HG03558 (cell line): ENCODE results near the gene DNAH2.

Source experiments
- ATAC-seq: cut with Tn5 transposase; IDR thresholded peaks from one replicate; pipeline ENCODE4 v1.9.1; 2021; ENCODE audit warnings: moderate number of reproducible peaks; ENCODE audit not compliant: unreplicated experiment; ENCODE audit errors: extremely low read depth

Gene DNAH2

DNA sequence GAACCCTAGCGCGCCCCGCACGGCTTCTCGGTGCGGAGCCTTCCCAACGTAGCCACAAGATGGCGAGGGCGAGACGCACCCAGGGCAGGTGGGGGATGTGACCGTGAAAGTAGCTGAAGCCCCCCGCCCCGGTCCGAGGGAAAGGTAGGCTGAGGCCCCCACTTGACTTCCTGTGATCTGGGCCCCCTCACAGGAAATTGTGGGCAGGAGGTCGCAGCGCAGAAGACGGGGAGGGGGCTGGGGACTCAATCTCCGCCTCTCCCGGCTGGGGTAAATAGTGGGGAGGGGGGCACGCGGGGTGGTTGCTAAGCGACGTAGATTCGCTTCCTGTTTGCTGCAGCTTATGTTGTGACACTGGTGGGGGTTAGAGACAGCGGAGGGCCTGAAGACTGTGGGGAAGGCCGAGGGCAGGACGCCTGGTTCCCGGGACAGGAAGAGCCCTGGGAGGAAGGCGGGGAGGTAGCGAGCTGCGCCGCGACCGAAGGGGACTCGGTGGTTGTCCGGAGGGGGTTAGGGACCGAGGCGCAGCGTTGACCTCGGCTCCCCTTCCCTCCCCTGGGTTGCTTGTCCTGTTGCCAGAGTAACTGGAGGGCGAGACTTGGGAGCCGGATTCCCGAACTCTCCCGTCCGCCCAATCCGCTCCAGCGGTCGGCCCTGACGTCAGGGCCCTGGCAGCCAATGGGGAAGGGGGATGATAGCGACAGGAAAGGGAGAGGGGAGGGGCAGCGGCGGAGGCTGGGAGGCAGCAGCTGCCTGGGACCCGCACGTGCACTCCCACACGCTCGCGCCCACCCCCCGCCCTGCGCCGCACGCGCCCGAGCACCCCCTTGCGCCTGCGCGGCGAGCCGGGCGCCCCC lies 117.6 kb downstream of the DNAH2 start:
- ATAC-seq = no peak

DNA sequence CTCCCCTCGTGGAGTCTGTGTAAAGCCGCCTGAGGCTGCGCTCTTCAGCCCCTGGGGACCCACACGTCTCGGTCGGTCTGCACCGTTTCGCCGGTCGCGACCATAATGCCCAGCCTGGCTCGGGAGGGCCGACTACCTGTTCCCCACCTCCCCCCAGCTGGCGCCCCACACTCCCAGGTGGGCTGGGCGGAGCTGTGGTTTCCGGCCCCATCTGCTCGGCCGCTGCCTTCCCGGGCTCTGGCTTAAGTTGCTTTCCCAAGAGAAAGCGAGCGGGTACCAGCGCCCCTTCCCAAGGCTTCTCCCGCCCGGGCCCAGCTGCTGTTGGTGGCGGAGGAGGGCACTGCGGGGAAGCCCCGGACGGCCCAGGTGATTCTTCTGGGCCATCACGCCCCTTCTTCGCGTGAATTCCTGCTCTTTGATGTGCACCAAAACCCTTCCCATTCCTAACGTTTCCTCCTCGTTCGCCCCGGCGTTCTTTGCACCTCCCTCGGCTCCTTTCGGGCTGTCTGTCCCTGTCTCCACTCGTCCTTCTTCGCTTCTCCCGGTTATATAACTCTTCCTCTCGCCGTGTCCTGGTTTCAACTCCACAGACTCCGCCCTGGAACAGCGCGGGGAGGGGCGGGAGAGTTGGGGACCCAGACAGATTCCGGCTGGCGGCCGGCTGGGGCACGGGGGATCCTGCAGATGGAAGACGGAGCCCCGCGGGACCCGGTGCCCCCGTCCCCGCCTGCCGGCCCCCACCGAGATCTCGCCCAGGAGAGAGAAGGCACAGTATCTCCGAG lies 118.5 kb downstream of the DNAH2 start:
- ATAC-seq = no peak

DNA sequence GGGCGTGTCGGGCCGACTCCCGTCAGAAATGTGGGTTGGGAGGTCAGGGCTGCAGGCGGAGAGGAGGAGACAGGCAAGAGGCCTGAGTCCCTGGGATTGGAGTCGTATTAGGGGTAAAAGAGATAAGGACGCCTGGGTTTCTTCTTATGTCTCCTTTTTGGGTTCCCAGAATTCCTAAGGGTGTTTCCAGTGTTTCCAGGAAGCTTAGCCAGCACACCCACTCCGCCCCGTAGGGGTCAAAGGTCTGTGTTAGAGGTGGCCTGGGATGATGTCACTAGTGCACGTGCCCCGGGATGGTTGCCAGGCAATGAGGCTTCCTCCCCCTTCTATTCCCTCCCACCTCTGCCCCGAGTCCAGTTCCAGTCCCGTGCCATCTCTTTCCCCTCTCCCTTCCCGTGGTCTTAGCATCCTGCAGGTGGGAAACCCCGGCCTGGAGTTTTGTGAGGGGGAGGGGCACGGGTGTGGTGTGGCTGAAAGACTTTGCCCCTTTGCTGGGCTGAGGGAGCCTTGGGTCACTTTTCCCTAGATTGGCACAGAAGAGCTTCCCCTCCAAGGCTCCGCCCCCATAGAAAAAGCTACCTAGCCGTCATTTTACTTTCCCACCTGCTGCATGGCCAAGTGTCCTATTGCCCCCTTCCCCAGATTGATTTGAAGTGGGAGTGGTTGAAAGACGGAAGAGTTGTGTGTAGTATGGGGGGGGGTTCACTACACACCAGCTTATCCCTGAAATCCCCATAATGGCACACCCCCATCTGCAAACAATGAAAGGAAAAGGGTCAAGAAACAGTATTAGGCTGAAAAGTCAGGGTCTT lies 119.3 kb downstream of the DNAH2 start:
- no peak for ATAC-seq

DNA sequence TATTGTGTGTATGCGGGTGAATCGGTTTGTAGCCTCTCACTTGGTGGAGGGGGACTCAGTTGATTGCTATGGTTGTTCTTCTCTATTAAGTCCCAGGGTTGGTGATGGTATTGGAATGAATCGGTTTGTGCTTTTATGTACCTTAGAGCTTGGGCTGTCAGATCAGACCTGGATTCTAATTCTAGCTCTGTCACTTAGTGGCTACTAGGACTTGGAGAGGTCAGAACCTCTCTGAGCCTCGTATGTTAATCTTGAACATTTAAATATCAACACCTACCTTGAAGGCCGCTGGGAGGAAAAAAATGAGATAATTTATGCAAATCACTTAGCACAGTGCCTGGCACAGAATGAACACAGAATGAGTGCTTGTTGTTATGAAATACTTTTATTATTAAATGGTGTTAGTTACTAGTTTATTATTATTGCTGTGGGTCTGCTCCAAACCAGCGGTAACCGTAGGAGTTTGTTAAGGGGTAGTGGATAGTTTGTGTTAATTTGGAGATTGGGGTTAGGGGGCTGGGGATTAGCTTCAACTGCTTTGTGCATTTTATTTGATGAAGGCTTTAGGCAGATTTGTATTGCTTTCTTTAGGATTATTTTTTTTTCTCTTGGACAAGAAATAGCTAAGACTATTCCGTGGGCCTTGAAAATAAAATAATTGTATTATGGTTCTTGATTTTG lies 120.0 kb downstream of the DNAH2 start:
- ATAC-seq = no peak

GRCh38 chr17:7838090-7839075 lies 120.8 kb downstream of the DNAH2 start:
- ATAC-seq = no peak

DNA sequence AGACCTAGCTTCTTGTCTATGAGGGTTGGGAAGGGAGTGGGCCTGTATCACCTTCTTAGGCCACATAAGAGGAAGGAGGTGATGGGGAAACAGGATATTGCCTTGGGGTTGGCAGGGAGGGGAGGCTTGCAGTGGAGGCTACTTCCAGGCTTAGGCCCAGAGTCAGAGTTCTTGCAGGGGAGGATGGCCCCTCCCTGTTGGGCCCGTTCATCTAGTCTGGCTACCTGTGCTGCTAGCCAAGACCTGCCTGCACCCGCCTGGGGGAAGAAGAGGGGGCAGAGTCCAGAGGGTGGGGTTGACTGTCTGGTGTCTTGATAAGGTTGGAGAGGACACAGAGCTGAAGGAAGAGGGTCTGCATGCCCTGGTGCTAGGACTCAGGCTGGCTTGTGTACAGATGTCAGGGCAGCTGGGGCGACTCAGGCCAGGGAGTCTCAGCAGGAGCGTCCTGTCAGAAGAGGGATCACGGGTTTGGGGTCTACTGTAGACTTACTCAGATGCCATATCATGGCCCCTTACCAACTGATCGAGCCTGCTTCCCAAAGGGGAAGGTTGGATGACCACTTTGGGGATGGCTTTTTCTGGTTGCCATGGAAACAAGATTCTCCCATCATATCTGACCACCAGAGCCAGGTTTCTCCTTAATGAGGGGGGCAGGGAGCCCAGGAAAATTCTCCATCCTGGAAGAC lies 121.8 kb downstream of the DNAH2 start:
- no peak for ATAC-seq

DNA sequence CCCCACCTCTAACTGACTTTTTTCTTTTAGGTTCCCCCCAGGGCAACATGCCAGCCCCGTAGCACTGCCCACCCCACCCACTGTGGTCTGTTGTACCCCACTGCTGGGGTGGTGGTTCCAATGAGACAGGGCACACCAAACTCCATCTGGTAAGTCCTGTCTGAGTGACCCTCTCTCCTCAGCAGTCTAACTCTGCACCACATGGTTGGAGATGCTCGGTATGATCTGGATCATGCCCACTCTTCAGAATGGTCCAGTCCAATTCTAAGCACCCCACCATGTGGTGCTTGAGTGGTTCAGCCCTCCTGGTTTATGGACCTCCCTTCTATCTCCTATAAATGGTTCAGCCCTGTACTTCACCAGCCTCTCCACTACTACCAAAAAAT lies 122.3 kb downstream of the DNAH2 start:
- no peak for ATAC-seq

GRCh38 chr17:7840441-7840840 lies 122.9 kb downstream of the DNAH2 start:
- ATAC-seq = no peak

- no peak for ATAC-seq
Observed at GRCh38 chr17:7840875-7841274, 123.3 kb downstream of the DNAH2 start.

DNA sequence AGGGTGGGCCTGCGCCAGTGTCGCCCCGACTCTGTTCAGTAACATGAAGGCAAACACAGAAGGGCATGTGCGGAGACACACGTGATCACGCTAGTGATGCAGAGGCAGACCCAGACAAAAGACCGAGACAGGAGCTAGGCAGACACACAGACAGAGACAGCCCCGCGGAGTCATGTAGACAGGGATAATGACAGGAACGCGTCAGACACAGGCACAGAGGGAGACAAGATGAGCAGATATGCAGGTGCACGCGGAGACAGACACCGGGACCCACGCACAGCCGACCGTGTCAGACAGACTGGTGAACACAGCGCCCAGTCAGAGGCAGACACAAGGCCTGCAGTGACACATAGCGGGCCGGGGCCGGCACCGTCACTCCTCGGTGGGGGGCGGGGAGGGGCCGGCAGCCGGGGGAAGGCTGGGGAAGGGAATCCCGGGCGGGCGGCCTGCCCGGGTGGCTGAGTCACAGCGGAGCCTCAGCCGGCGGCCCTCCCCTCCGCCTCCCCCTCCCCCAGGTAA lies 123.9 kb downstream of the DNAH2 start:
- no peak for ATAC-seq

DNA sequence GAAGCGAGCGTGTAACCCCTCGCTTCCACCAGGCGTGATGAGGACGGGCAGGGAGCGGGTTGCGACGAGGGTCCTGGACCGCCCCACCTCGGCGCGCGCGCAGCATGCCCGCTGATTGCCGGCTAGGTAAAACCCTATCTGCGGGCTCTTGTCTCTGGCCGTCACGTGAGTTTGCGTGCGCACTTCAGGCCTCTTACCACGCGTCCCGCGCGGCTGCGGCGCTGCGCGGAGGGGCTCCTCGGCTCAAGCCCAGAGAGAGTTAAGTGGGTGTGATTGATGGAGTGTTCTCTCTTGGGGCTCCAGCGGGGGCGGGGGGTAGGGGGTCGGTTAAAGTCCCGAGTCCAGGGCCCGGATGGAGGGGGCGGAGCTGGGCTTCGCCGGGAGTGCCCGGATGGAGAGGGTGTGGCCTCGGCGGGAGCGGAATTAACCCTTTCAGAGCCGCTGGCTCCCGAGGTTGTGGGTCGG lies 124.4 kb downstream of the DNAH2 start:
- ATAC-seq = no peak

- ATAC-seq = no peak
Observed at GRCh38 chr17:7842380-7843256, 125.1 kb downstream of the DNAH2 start.

- ATAC-seq = no peak
Observed at GRCh38 chr17:7843257-7843535, 125.7 kb downstream of the DNAH2 start.

DNA sequence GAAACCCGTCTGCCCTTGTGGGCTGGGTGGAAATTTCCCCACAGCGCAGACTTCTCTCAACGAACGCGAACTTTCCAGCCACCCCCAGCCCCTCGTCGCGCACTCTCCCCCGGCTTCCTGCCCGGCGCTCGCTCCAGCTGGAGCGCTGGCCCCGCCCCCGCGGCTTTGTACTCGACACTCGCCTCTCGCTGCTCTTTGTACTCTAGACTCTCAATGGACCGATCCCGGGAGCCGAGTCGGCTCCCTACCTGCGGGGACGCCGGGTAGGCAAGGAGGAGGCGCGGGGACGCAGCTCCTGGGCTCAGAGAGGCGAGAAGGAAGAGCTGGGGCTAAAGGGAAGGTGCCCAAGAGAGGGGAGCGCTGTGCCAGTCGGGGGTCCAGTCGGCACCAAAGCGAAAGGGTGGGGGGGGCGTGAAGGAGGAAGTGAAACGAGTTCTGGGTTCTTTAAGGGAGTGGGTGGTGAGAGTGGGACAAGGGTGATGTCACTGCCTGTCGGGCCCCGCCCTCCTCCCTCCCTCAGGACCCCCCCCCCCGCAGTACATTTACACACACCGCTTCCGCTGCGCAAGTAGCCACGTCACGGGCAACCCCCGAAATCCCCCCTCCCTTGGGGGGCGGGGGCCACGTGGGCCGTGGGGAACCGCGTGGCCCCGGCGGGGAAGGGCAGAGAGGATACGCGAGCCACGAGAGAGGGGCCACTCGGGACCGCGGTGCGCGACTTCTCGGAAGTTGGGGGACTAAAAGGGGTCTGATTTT lies 126.2 kb downstream of the DNAH2 start:
- ATAC-seq = no peak

GRCh38 chr17:7844292-7845154 lies 127.0 kb downstream of the DNAH2 start:
- ATAC-seq = no peak
